IMR-90 (cell line): Measurements from ENCODE around the gene MEX3A.

Experiments
- CEBPB ChIP-seq: IDR thresholded peaks from 2 replicates; pipeline ENCODE4 v1.6.1; 2012; ENCODE audit warnings: low read depth, low read length, improper control_type of control experiment
- CHD1 ChIP-seq: IDR thresholded peaks from 2 replicates; pipeline ENCODE4 v1.6.1; 2012; ENCODE audit warnings: low read depth, low read length, improper control_type of control experiment
- FOS ChIP-seq: fragments of 150-350 bp; IDR thresholded peaks from 2 replicates; pipeline ENCODE4 v1.6.1; 2016; ENCODE audit warnings: low read depth, low read length
- MAFK ChIP-seq: IDR thresholded peaks from 2 replicates; pipeline ENCODE4 v1.6.1; 2012; ENCODE audit warnings: low read depth, low read length, improper control_type of control experiment
- MXI1 ChIP-seq: IDR thresholded peaks from 2 replicates; pipeline ENCODE4 v1.6.1; 2012; ENCODE audit warnings: low read depth, mild to moderate bottlenecking, low read length, moderate library complexity, borderline replicate concordance
- POLR2A ChIP-seq: IDR thresholded peaks from 2 replicates; pipeline ENCODE4 v1.6.1; 2012; ENCODE audit warnings: mild to moderate bottlenecking, low read depth, low read length
- RCOR1 ChIP-seq: IDR thresholded peaks from 2 replicates; pipeline ENCODE4 v1.6.1; 2012; ENCODE audit warnings: mild to moderate bottlenecking, low read length, improper control_type of control experiment; ENCODE audit not compliant: insufficient replicate concordance
- RFX5 ChIP-seq: IDR thresholded peaks from 2 replicates; pipeline ENCODE4 v1.8.0; 2012; ENCODE audit warnings: low read depth, mild to moderate bottlenecking, low read length, moderate library complexity
- SMC3 ChIP-seq: fragments of 150-350 bp; IDR thresholded peaks from 2 replicates; pipeline ENCODE4 v1.6.1; 2016; ENCODE audit warnings: low read depth, mild to moderate bottlenecking, antibody characterized with exemption, low read length, moderate library complexity
- TF ChIP-seq, protein P1 (sequence below): conservative IDR thresholded peaks from 2 replicates; pipeline ENCODE4 v1.5.1; 2012; ENCODE audit warnings: mild to moderate bottlenecking, low read depth, low read length, improper control_type of control experiment
- TF ChIP-seq, protein P2 (sequence below): fragments of 150-350 bp; IDR thresholded peaks from 2 replicates; pipeline ENCODE4 v1.6.1; 2017; ENCODE audit warnings: mild to moderate bottlenecking, antibody characterized with exemption, low read length, low read depth

DNA sequence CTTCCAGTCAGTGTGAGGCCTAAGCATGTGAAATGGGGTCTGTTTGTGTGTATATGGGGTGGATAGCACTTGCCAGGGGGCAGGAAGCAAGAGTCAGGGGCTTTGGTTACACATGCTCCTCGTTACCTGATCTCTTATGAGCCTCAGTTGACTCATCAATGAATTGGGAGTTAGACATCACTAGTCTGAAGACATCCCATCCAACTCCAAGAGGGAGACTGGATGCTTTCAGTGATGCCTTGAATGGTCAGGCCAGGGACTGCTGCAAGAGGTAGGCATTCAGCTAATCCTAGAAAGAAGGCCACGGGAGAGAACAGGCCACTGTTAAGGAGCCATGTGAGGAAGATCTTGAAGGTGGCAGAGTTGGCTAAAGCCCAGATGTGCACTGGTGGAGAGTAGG, 15.0 kb downstream of the MEX3A start:
- TF ChIP-seq, protein P1, sequence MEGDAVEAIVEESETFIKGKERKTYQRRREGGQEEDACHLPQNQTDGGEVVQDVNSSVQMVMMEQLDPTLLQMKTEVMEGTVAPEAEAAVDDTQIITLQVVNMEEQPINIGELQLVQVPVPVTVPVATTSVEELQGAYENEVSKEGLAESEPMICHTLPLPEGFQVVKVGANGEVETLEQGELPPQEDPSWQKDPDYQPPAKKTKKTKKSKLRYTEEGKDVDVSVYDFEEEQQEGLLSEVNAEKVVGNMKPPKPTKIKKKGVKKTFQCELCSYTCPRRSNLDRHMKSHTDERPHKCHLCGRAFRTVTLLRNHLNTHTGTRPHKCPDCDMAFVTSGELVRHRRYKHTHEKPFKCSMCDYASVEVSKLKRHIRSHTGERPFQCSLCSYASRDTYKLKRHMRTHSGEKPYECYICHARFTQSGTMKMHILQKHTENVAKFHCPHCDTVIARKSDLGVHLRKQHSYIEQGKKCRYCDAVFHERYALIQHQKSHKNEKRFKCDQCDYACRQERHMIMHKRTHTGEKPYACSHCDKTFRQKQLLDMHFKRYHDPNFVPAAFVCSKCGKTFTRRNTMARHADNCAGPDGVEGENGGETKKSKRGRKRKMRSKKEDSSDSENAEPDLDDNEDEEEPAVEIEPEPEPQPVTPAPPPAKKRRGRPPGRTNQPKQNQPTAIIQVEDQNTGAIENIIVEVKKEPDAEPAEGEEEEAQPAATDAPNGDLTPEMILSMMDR: no peak
- no peak for TF ChIP-seq RFX5
- no peak for TF ChIP-seq POLR2A
- no peak for TF ChIP-seq SMC3
- no peak for TF ChIP-seq CEBPB
- no peak for TF ChIP-seq MAFK
- no peak for TF ChIP-seq FOS
- TF ChIP-seq CHD1: no peak
- TF ChIP-seq, protein P2, sequence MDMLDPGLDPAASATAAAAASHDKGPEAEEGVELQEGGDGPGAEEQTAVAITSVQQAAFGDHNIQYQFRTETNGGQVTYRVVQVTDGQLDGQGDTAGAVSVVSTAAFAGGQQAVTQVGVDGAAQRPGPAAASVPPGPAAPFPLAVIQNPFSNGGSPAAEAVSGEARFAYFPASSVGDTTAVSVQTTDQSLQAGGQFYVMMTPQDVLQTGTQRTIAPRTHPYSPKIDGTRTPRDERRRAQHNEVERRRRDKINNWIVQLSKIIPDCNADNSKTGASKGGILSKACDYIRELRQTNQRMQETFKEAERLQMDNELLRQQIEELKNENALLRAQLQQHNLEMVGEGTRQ: no peak
- TF ChIP-seq RCOR1: no peak
- no peak for TF ChIP-seq MXI1
